ENCODE results near the gene S1PR3.
A peak's percentile ranks its signal among the peaks of the same experiment; 100 is the strongest.

S1PR3 gene

DNA sequence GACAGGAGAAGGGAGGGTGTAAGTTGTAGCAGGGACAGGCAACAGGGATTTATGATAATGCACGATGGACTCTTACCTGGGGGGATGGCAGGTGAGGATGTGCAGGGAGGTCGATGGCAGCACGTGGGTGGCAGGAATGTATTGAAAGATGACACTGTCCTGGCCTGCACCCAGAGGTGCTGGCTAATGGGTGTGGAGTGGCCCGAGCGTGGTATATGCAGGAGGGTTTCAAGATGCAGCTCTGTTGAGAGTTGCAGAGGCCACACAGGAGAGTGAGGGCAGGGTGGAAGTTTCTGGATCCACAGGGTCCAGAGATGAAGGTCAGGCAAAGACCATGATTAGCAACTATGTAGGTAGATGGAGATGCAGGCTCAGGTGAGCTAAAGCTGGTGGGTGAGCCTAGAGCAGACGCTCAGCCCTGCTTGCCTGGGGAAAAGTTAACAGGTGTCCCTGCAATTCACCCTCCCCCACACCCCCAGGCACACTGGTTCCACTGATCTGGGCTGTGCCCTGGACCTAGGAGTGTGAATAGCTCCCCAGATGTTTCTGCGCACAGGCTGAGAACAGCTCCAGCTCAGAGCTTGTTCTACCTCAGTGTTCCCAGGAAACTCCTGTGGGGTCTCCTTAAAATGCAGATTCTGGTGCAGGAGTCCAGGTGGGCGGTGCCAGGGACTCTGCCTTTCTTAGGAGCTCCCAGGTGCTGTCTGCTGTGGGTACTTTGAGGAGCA is 21.5 kb upstream of the S1PR3 start:
- no peak for DNase-seq

DNA sequence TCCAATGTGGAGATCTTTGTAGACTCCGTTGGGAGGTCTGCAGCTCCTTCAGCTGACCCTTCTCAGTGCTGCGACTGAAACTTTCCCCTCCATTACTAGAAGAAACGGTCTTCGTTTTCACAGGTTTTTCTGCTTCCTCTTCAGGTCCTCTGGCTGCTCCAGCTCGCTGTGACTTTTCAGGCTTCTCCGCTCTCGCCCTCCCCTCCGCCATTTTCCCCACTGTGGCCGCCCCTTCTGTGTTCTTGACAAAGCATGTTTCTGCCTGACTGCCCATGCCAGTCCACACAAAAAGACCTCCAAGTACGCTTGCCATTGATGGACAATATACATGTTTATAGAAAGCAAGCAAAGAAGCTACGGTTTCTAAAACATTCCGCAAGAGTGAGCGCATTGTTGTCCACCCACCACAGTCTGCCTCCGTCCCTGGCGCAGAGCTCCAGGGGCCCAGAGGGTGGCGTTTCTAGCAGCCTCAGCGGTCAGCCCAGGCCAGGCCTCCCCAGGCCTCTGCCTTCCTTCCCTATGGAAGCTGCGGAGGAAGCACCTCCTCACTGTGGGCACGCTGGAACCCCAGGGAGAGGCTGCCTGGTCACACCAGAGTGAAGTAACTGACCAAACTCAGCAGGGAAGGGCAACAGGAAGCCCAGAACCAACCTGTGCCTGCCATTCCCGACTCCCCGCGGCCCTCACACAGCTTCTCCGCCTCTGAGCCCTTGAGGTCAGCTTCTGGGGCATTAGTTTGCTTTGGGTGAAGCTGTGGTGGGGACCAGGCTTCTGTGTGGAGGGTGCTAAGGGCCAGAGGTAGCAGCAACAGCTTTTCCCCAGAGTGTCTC is 19.9 kb upstream of the S1PR3 start:
- DNase-seq: no peak

DNA sequence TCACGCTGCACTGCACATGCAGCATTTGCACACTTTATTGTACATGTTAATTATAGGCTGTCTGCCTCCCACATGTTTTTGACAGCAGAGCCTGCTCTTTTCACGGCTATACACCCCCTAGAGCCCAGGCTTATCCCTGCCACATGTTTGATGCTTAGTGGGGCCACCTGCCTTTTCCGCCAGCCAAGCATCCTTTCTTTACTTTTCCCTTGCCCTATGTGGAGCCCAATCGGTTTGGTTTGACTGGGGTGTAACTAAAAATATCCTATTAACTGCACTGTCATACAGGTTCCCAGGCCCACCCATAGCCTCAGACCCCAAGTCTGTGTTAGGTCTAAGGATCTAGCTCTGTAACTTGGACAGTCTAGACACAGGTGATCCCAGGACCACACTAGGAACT is 18.9 kb upstream of the S1PR3 start:
- no peak for DNase-seq

DNA sequence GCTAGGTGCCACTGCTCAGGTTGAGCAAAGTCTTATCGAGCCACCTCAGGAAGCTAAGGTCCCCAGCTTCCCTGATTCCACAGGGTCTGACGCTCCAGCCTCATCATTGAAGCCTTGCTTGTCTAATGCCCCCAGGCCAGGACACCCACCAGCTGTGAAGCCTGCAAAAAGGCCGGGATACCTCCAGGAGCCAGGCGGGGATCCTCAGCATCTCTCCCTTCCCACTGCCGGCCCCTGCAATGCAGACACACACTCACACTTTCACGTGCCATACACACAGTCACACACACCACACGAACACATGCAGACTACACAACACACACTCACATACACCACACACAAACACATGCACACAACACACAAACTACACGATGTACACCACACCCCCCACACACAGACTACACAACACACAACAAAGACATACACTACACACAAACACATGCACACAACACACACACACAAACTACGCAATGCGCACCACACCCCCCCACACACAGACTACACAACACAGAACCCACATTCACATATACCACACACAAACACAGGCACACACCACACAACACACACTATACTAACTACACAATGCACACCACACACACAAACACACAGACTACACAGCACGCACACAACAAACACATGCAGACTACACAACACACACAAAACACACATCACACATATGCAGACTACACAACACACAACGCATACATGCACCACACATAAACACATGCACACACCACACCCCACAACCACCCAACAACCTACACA is 17.8 kb upstream of the S1PR3 start:
- no peak for DNase-seq

DNA sequence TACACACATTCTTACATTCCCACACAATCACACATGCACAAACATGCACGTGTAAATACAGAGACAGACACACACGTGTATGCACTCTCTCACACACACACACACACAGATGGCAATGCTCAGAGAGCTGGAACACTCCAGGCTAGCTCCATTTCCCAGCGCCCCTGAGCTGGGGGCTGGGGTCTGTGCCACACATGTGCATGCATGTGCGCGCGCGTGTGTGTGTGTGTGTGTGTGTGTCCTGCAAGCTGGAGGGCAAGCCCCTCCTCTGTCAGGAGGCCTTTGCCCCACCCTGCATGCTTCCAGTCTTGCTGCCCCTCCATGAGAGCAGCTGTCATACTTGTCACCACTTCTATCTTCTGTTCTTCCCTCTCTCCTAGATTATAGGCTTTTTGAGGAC is 16.6 kb upstream of the S1PR3 start:
- DNase-seq: no peak

DNA sequence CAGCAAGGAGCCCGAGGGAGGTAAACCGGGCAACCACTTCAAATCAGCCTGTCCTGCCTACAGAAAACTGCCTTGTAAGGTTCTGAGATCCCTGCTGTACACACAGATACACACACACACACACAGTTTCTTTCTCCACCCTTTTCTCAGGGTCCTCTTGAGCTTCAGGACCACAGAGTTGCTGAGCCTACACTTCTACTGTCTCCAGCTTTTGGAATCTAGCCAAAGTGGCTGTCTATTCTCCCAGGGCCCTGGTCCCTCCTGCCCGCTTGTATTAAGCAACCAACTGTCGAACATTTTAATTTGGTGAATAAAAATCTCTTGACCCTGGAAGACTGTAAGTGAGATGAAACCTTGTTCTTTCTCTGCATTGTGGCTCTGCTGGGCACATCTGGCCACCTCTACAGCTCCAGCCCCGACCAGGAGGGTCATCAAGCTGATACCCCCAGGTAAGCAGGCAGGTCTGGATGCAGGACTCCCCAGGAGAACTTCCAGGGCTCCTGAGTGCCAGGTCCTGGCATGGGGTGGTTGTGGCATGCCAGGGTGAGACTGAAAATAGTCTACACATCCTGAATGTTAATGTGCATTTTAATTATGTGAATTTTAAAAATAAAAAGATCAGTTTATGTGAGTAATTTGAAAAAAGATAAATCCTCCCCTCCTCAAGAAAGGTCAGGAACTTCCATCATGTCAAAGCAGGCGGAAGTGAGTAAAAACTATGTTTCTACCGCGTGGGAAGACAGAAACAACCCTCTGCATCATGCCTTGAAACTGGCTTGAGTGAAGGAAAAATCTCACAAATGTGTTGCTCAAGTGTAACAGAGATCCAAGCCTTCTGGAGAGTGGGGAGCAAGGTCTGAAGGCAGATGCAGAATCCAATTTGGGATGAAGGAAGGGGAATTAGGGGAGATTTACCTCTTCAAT is 15.0 kb upstream of the S1PR3 start:
- no peak for DNase-seq

DNA sequence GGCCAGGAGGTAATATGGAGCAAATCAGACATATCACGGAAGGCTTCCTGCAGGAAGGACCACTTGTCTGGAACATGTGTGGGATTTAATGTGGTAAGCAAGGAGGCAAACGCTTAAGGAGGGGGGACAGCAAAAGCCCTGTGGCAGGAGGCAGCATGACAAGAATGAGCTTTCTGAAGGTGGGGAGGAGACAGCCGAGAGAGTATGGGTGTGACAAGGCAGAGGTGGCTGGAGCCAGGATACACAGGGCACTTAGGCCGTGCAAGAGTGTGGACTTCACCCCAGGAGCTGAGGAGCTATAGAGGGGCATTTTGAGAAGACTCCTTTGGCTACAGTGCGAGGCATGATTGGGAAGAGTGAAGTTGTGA is 14.4 kb upstream of the S1PR3 start:
- DNase-seq: no peak

DNA sequence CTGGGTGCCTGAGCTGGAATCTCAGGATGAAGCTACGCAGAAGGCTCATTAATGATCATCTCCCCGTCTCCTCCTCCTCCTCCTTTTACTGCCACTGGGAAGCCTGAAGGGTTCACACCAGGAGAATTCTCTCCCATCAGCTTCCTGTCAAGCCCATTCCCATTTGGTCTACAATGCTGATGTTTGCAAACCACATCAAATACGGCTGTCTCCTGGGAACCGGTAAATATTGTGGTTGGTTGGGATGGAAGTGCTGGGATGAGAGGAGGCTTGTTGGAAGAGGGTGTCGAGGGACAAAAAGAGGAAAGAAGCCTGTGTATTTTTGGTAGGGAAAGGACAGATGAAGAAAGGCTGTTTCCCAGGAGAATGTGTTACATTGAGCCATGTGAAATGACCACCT is 13.2 kb upstream of the S1PR3 start:
- peak; percentile 97 for DNase-seq

DNA sequence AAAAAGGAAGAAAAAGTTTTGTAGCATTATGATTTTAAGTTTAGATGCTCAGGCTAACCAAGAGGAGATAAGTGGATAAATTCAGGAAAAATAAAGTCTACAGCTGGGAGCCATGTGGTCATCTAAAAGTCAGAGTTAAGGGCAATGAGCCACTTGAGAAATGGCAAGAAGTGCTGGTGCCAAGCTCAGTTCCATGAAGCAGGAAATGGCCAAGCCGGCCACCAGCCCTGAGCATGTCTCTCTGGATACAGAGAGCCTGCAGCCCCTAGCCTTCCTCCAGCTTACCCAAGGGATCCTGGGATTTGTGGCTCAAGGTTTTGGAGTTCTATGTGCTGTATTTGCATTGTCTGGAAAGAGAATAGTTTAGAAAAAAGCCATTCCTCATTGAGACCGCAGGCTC is 12.2 kb upstream of the S1PR3 start:
- DNase-seq: no peak

DNA sequence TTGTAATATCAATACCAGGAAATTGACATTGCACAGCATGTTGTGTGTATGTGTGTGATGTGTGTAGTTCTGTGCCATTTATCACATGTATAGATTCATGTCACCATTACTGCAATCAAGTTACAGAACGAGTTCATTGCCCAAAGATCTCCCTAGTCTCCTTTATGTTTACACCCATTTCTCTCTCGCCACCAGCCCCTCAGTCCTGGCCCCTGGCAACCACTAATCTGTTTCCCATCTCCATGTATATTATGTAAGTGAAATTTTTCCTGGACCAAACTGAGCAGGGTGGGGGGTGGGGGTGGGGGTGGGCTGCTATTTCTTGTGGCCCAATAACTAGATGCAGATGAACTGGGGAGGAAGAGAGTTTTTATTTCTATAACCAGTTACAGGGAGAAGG is 11.5 kb upstream of the S1PR3 start:
- DNase-seq: no peak

DNA sequence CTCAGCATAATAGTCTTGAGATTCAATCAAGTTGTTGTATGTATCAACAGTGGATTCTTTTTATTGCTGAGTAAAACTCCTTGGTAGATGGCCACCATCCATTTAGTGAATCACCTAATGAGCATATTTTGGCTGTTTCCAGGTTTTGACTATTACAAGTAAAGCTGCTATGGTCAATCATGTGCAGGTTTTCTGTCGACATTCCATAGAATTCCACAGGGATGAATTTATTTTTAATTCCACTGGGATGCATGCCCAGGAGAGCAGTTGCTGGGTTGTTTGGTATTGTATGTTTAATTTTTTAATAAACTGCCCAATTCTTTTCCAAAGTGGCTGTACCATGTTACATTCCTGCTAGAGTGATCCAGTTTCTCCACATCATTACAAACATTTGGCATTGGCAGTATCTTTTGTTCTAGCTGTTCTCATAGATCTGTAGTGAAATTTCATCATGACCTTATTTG is 10.5 kb upstream of the S1PR3 start:
- DNase-seq: no peak

DNA sequence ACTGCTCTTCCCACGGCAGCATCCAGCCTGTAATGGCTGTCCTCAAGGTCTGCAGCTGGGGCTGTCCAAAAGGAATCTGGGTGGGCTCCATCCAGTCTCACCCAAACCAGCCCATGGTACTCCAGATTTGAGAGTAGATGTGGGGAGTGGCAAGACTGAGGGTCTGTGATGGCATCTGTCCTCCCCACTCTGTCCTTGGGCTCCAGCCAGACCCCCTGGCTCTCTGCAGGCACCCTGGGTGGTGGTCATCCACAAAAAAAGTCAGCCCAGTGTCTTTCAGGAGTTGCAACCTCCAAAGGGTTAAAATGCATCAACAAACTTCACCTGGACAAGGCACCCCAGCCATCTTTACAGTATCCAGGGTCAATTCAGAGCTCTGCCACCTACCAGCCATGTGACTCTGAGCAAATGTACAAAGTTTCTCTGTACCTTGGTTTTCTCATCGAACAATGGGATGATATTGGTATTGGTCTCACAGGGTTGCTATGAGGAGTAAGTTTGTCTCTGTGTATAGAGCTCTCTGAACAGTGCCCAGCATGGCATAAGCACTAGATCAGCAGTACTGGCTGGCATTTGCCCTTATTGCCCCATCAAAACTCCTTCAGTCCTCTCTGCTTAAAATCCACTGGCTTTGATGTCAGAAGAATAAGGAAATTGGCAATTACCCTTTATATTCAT is 7.3 kb upstream of the S1PR3 start:
- no peak for DNase-seq

DNA sequence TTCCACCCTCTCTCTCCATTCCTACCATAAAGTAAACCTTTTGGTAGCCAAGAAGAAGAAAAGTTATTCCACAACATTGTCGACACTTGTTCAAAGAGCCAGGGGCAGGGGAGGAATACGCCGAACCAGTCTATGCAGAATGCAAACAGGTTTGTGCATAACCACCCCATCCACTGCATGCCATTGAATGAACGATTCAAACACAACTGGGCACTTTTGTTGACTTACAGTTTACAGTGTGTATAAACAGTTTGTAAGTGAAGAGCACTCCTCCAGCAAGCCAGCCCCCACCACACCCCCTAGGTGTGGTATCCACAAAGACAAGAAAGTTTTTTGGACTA is 6.8 kb upstream of the S1PR3 start:
- no peak for DNase-seq

DNA sequence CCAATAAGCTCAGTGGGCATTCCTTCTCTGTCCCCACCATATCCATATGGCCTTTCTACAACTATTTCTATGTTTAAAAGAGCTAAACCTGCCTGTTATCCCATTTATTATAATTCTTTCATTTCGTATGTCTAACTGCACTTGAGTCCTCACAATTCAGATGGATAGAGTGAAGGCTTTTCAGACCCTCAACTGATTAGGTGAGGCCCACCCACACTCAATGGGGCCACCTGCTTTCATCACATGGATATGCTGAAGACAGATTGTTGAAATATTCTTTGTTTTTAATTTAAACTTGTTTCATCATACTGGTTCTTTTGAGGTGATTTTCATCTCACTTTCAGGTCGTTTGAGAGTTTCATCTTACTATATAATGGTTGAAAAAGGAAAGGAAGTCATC is 5.7 kb upstream of the S1PR3 start:
- DNase-seq: no peak

DNA sequence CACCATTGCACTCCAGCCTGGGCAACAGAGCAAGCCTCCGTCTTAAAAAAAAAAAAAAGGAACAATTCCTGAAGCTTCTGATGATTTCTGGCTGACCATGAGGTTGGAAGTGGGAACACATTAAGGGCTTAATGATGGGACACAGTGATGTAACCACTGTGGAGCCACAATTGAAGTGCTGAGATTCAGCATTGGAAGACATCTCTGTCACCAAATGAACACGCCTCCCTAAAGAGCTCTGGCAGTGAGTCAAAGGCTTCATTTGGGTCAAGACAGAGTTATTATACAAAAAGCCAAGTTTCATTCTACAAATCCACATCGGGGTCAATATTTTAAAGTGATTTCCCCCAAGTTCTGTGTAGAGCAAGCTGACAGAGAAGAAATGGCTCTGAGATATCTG is 4.5 kb upstream of the S1PR3 start:
- no peak for DNase-seq

DNA sequence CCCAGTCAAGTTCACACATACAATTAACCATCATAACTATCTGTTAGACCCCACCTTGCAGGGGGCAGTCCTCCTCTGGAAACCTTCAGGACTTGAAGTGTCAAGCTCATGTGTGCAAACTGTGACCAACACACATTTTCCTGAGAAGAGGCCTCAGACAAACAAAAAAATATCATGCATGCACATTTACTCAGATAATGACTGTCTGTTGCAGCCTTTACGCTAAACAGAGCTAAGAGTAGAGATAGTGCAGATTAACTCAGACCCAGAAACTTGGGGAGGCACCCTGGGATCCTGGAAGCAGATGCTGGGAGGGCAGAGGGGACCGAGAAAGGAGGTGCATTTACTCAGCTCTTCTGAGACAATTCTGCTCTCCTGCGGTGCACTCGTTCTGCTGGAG is 3.6 kb upstream of the S1PR3 start:
- DNase-seq: no peak

DNA sequence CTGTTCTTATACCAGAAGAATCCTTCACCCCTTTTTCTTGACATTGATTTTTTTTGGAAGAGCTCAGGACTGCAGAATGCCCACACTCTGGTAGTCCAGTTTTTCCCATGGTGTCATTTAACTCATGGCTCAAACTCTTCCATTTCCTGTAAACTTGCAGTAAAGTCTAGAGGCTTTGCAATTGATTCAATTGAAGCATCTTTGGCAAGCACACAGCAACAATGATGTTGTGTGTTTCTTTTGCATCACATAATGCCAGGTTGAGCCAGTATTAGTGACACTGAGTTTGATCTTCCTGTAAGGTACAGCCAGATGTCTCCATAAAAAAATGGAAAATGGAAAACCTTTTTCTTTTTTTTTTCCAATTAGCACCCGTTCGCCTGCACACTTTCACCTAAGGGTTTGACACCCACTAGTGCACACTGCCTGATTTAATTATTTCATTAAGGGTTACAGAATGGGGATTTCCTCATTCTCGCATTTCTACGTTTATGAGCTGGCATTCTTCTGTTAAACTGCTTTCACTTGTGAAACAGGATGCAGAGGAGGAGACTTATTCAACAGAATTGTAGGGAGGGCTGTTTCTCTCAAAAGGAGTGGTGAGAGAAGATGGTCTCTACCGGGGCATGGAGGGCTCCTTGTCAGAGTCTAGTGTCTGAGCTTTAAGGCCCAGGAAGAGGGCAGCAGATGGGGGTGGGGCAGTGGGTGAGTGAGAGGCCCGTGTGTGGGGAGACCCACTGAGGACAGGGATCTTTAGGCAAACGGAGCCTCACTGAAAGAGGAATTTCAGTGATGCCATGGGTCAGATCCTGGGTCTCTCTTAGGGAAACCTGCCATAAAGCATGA is 2.2 kb upstream of the S1PR3 start:
- DNase-seq: no peak

DNA sequence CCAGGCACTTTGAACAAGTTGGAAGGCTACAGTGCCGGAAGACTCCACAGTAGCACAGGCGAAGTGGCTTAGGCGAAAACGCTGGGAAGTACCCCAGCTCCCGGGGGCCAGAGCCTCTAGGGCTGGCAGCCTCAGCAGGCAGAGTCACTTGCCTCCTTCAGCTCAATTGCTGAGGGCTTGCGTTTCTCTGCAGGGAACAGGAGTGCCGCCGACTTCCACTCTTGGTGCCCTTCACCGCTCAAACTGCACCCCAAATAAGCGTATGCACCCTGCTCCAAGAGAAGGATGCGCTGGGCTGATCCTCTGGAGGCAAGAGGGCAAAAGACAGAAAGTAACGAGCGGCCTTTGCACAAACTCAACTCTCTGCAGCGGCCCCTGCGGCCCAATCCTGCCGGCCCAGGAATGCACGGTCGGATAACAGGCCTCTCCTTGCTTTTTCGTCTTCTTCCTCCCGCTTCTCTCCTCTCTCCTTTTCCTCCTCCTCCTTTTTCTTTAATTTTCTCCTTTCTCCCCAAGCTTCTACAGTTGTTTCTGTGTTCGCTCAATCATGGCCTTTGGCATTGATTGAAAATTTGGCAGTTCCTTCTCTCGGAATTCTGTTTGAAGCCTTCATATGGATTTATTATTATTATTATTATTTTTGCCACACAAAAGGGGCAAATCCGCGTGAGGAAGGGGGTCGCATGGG is 1.1 kb upstream of the S1PR3 start:
- no peak for DNase-seq

DNA sequence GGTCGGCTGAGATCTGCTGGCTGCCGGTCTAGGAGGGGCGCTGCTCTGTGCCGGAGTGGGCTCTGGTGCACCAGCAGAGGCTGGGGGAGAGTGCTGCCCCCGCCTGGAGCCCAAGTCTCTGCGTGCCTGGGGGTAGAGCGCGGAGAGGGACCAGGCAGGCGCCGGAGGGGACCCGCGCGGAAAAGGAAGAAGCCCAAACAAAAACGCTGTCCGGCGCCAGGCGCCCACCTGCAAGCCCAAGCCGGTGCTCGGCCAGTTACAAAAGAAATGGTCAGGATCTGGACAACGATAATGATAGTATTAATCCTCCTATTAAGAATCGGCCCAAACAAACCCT is 571 bp upstream of the S1PR3 start:
- no peak for DNase-seq

DNA sequence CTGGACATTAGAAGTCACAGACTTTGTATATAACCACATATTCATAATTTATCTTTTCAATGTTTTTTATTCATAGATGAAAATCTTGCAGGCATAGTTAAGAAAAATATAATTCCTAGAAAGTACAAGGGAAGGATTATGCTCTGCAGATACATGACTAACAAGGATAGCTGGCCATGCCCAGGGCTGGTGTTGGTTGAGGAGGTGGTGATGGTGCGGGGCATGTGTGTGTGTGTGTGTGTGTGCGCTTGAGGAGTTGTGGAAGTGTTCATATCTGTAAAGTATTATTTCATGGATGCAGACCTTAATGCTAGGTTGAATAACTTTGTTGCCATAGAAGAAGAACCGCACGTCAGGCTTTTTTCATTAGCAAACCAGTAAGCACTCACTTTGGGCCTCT is 1.3 kb downstream of the S1PR3 start:
- no peak for DNase-seq

DNA sequence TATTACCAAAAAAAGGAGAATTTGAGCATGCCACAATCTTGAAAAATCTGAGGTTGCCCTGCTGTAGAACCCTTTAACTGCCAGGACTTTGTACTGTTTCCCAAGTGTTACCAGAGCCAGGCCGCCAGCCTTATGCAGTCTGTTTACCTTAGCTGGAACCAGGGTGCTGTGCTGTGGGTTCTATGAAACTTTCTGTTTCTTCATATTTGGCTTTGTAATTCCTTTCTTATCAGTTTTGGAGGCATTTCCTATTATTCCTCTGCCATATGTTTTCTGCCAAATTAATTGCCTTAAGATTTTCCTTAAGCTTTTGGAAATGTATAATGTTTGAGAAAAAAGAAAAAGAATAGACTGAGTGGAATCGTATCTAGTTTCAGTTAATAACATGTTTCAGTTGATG is 2.1 kb downstream of the S1PR3 start:
- no peak for DNase-seq
